ENCODE measurements around the gene C7orf25.

The C7orf25 gene

GRCh38 chr7:42926204-42926603, 14.3 kb upstream of the C7orf25 start:
- TF ChIP-seq CTCF (conservative IDR thresholded peaks at IDR 0.05): no peak
- TF ChIP-seq ZFX (IDR thresholded peaks at IDR 0.05): no peak
- no peak overlapping the region for H3K27ac ChIP-seq

GRCh38 chr7:42925630-42926029, 13.8 kb upstream of the C7orf25 start:
- H3K27ac ChIP-seq: no peak overlapping the region
- TF ChIP-seq ZFX (IDR thresholded peaks at IDR 0.05) (no peak), CTCF (conservative IDR thresholded peaks at IDR 0.05) (no peak)

- TF ChIP-seq CTCF (conservative IDR thresholded peaks at IDR 0.05) (no peak), ZFX (IDR thresholded peaks at IDR 0.05) (no peak)
Measured at GRCh38 chr7:42924223-42924838, 12.5 kb upstream of the C7orf25 start.

GRCh38 chr7:42922017-42922753, 10.3 kb upstream of the C7orf25 start:
- no peak overlapping the region for H3K27ac ChIP-seq
- TF ChIP-seq CTCF (conservative IDR thresholded peaks at IDR 0.05) (no peak), ZFX (IDR thresholded peaks at IDR 0.05) (no peak)

More at GRCh38 chr7:42924223-42924838, 12.5 kb upstream of the C7orf25 start:
- H3K27ac ChIP-seq: no peak overlapping the region

GRCh38 chr7:42915356-42915755, 3.5 kb upstream of the C7orf25 start:
- no peak overlapping the region for H3K27ac ChIP-seq
- TF ChIP-seq CTCF (conservative IDR thresholded peaks at IDR 0.05): no peak
- no peak for TF ChIP-seq ZFX (IDR thresholded peaks at IDR 0.05)

GRCh38 chr7:42914421-42915045, 2.7 kb upstream of the C7orf25 start:
- TF ChIP-seq CTCF (conservative IDR thresholded peaks at IDR 0.05) (no peak), ZFX (IDR thresholded peaks at IDR 0.05) (no peak)
- H3K27ac ChIP-seq: no peak overlapping the region

- no peak overlapping the region for H3K27ac ChIP-seq
- TF ChIP-seq ZFX (IDR thresholded peaks at IDR 0.05) (no peak), CTCF (conservative IDR thresholded peaks at IDR 0.05) (no peak)
Measured at GRCh38 chr7:42914009-42914408, 2.1 kb upstream of the C7orf25 start.
